Measurements from ENCODE around the gene MICAL3.
"Not testable (repeated sequence)": the region's sequence is repeated elsewhere in the genome, so short reads cannot be mapped to it uniquely, and the experiment has no call there.

Gene MICAL3

GRCh38 chr22:18024276-18024939 is at the start of gene MICAL3:
Gene MICAL3 (minus strand): TSS chr22:18024561. CDS start chr22:17906812, 117,749 bp downstream.
- peak; percentile 47 for DNase-seq (ENCODE audit: low spot score)

- not testable (repeated sequence) for DNase-seq (ENCODE audit: low spot score)
Measured at GRCh38 chr22:18073927-18074326, 49.6 kb upstream of the MICAL3 start.

DNA sequence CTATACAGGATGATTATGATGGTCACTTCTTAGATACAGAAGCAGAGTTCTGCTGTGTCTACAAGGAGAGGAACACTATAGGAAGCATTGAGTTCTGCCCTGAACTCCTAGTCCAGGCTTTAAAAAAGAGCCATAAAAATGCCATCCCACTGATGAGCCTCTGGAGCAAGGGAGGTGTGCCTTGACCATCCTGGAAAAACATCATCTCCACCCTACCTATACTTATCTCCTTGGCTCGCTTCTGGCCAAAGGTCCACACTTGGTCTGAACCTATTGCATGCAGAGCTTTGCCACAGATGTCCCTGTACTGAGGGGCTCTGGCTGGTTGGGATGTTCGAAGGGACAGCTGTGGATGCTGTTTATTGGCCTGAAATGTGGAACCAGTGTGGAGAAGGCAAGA is 49.1 kb upstream of the MICAL3 start:
- DNase-seq (ENCODE audit: low spot score): no peak

DNA sequence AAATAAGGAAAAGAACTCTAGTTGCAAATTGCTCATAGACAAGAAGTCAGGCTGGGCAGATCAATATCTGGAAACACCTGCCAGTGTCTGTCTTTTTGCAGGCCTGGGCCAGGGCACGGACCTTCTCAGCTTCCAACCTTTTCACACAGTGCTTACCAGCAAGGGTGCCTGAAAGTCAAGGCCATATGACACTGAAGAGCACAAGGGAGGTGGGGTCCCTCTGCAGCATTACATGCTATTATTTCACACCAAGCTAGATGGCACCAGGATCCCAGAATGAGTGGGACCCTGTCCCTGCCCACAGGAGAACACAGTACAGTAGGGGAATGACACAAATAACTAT is 47.6 kb upstream of the MICAL3 start:
- DNase-seq (ENCODE audit: low spot score): no peak

- DNase-seq (ENCODE audit: low spot score): not testable (repeated sequence)
Measured at GRCh38 chr22:18071307-18071967, 47.1 kb upstream of the MICAL3 start.

GRCh38 chr22:18070556-18071306 is 46.4 kb upstream of the MICAL3 start:
- DNase-seq (ENCODE audit: low spot score): no peak

- DNase-seq (ENCODE audit: low spot score): no peak
Measured at GRCh38 chr22:18070041-18070440, 45.7 kb upstream of the MICAL3 start.

DNA sequence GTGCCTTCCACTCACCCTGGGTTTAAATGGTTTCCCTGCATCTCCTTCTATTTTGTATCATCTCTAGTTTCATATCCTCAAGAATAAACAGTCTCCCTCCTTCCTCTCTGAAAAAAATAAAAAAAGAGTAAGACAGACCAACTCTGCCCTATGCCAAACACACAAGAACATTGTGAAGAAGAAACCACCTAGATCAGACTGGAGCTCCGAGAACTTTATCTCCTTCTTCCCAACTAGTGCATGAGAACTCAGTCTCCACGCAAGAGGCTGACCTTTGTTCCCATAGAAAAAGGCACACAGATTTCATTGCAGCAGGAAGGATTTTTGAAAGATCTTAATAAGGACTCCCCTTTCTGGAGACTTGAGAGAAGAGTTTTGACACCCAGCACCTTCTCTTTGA is 44.7 kb upstream of the MICAL3 start:
- DNase-seq (ENCODE audit: low spot score): no peak

DNA sequence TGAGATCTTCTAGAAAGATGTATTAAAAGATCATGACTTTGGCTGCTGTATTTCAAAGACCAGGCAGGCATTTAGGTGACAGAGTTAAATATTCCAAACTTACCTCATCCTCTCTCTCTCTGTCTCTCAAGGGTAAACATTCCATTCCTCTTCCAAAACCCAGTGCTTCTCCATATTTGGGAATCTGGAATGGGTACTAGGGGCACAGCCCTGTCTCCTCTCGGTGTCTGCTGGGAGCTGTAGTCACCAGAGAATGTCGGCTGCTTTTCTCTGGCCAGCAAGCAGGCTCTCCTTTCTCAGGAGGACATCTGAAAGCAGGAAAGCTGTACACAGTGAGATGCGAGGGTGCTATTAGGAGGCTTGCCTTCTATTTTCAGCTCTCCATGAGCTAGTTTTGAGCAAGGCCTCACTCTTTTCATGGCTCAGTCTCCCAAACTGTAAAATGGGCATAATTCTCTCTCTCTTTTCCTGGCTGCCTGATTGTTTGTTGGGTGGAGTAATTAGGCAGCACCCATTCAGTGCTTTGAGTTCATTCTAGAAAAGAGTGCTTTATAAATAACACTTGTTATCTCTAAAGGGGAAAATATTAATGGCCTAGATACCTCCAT is 44.1 kb upstream of the MICAL3 start:
- DNase-seq (ENCODE audit: low spot score): no peak

DNA sequence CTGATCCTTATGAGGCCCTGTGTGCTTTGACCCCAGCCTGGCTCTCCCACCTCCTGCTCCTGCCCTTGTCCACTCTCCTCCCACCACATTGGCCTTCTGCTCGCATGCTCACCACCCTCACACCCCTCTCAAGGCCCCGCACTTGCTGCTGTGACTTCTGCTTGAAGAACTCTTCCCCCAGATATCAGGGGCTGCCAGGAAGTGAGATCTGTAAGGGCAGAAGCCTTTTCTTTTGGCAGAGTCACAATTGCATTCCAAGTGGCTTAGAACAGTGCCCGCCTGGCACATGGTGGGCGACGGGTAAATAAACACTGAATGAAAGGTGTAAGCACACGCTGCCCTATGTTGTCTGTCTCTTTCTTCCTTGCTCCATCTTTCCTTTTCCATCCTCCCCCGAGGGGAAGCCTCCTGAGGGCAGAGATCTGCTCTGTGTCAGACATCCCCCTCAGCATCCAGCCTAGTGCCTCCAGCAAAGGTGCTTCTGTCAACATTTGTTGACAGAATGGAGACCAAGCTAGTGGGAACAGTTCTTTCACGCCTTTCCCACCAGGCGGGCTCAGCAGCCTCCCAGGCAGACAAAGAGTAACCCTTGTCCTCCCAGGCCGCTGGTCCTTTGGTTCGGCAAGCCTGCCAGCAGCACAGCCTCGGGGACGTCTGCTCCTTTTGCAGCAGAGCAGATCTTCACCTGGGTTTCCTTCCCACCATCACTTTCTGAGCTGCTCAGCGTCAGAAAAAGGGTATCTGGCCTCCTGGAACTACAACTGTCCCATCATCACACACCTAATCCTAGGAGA is 43.4 kb upstream of the MICAL3 start:
- no peak for DNase-seq (ENCODE audit: low spot score)

- no peak for DNase-seq (ENCODE audit: low spot score)
Measured at GRCh38 chr22:18067121-18067520, 42.8 kb upstream of the MICAL3 start.

- DNase-seq (ENCODE audit: low spot score): no peak
Measured at GRCh38 chr22:18066181-18066859, 42.0 kb upstream of the MICAL3 start.

DNA sequence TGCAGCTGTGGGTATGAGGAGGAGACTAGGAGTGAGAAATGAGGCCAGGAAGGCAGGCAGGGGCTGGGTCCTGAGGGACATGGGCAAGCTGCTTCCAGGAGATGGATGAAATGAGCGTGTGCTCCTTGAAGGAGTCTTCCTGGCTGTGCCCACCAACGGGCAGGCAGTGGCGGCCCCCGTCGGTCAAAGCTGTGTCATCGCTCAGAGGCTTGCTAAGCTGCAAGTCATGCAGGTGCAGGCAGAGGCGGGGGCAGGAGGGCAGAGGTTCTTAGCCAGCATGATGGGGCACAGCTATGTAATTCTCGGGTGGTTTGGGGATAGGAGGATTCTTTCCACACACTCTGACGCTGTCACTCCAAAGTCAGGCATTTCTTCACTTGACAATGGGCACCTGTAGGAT is 40.9 kb upstream of the MICAL3 start:
- no peak for DNase-seq (ENCODE audit: low spot score)

DNA sequence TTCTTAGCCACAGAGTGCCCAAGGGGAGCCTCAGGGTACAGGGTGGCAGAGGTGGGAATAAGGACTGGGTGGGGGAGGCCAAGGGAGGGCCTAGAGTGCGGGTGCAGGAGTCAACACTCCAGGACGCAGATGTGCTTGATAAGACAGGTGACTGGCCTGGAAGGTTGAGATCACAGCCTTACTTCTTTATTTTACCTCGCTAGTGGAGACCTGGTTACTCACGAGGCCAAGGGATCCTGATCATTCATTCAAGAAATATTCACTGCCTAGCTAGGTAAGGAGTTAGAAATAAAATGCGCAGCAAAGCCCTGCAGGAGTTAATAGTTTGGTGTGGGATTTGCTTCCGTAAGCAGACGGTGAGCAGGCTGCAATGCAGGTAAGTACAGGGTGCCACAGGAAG is 40.3 kb upstream of the MICAL3 start:
- DNase-seq (ENCODE audit: low spot score): no peak

GRCh38 chr22:18063715-18064114 is 39.4 kb upstream of the MICAL3 start:
- not testable (repeated sequence) for DNase-seq (ENCODE audit: low spot score)

- DNase-seq (ENCODE audit: low spot score): no peak
Measured at GRCh38 chr22:18063306-18063705, 38.9 kb upstream of the MICAL3 start.

GRCh38 chr22:18062421-18062820 is 38.1 kb upstream of the MICAL3 start:
- DNase-seq (ENCODE audit: low spot score): no peak

- DNase-seq (ENCODE audit: low spot score): no peak
Measured at GRCh38 chr22:18060646-18061620, 36.6 kb upstream of the MICAL3 start.

DNA sequence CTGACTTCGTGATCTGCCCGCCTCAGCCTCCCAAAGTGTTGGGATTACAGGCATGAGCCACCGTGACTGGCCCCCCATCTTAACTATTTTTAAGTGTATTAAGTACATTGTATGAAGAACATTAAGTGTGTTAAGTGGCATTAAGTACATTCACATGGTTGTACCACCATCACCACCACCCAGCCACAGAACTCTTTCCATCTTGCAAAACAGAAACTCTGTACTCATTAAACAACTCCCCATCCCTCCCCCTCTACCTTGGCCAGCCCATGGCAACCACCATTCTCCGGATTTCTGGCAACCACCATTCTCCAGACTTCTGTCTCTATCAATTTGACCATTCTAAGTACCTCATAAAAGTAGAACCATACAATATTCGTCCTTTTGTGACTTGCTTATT is 35.6 kb upstream of the MICAL3 start:
- DNase-seq (ENCODE audit: low spot score): no peak

DNA sequence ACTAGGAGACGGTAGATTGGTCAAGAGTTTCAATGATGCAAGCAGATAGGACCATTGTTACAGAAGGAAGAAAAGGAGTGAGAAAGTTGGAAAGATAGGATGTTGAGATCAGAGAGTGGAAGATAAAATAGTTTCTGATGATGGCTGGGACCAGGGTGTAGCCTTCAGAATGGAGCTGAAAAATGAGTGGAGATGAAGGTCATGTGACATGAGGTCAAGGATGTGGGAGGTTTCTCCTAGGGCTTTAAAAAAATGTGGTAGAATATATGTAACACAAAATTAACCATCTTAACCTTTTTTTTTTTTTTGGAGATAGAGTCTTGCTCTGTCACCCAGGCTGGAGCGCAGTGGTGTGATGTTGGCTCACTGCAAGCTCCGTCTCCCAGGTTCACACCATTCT is 35.1 kb upstream of the MICAL3 start:
- no peak for DNase-seq (ENCODE audit: low spot score)
